WTC11 (cell line): Measurements from ENCODE around the gene POLR2A. TPM values are rescaled to one million over a fixed set of nuclear protein-coding genes. Genes with fewer than 3 reads are reported as not detected.

Experiments
- ATAC-seq: fragments of 200-7000 bp; cut with Tn5 transposase; 2 replicates; pipeline ENCODE4 v1.10.0; 2021; ENCODE audit warnings: mild to moderate bottlenecking, moderate library complexity
- CTCF ChIA-PET: fragments of 300-600 bp; sonication (Branson Sonifier 250); formaldehyde crosslinking; loops from one replicate; lab custom pipeline; 2021; ENCODE audit warnings: antibody characterized with exemption; lab: Charles Lee
- POLR2A ChIA-PET: fragments of 350-600 bp; sonication (Branson Sonifier 250); formaldehyde crosslinking; loops from one replicate; lab custom pipeline; 2021; ENCODE audit warnings: antibody characterized with exemption; lab: Charles Lee
- DNase-seq: peaks from one replicate; pipeline ENCODE4 v3.0.0; 2021; ENCODE audit warnings: low spot score
- H3K27ac Mint-ChIP-seq: 2 replicates; pipeline ENCODE4 v1.8.0; 2021; ENCODE audit warnings: mixed read lengths
- H3K27me3 Mint-ChIP-seq: 2 replicates; pipeline ENCODE4 v1.8.0; 2021; ENCODE audit warnings: low read depth, mild to moderate bottlenecking, moderate library complexity, mixed read lengths
- H3K36me3 Mint-ChIP-seq: 2 replicates; pipeline ENCODE4 v1.8.0; 2021; ENCODE audit warnings: mixed read lengths
- H3K4me1 Mint-ChIP-seq: 2 replicates; pipeline ENCODE4 v1.8.0; 2022; ENCODE audit warnings: mixed read lengths
- H3K4me3 Mint-ChIP-seq: 2 replicates; pipeline ENCODE4 v1.8.0; 2021; ENCODE audit warnings: mild to moderate bottlenecking, moderate library complexity, mixed read lengths
- H3K9me3 Mint-ChIP-seq: 2 replicates; pipeline ENCODE4 v1.8.0; 2021; ENCODE audit warnings: mixed read lengths
- GABPB1 ChIP-seq: sonication (generic); formaldehyde crosslinking; IDR thresholded peaks from 2 replicates; pipeline ENCODE4 v1.8.1; 2023; ENCODE audit warnings: mild to moderate bottlenecking, missing genetic modification reagents
- JAZF1 ChIP-seq: fragments of 250-450 bp; sonication (Bioruptor Pico); IDR thresholded peaks from 2 replicates; pipeline ENCODE4 v1.9.0; 2021; ENCODE audit warnings: moderate library complexity, mild to moderate bottlenecking, inconsistent platforms
- KAT7 ChIP-seq: sonication (generic); formaldehyde crosslinking; IDR thresholded peaks from 2 replicates; pipeline ENCODE4 v1.8.1; 2023; ENCODE audit warnings: missing genetic modification reagents, mild to moderate bottlenecking, borderline replicate concordance
- NFATC4 ChIP-seq: fragments of 250-450 bp; sonication (Bioruptor Pico); IDR thresholded peaks from 2 replicates; pipeline ENCODE4 v1.9.0; 2021; ENCODE audit warnings: mild to moderate bottlenecking
- TEAD1 ChIP-seq: sonication (generic); formaldehyde crosslinking; IDR thresholded peaks from 2 replicates; pipeline ENCODE4 v1.8.0; 2022; ENCODE audit warnings: mild to moderate bottlenecking, missing genetic modification reagents
- ZNF121 ChIP-seq: sonication (generic); formaldehyde crosslinking; IDR thresholded peaks from 2 replicates; pipeline ENCODE4 v1.8.0; 2023; ENCODE audit warnings: missing genetic modification reagents
- ZNF416 ChIP-seq: fragments of 250-450 bp; sonication (Bioruptor Pico); IDR thresholded peaks from 2 replicates; pipeline ENCODE4 v1.9.0; 2021; ENCODE audit warnings: mild to moderate bottlenecking, inconsistent platforms
- total RNA-seq: library from RNA; stranded (reverse); gene quantifications from 3 replicates; pipeline ENCODE4 v1.2.3, GENCODE V29; 2021
- TF ChIP-seq, protein P1 (sequence below): sonication (generic); formaldehyde crosslinking; IDR thresholded peaks from 2 replicates; pipeline ENCODE4 v1.8.1; 2022; ENCODE audit warnings: mild to moderate bottlenecking, moderate library complexity, missing genetic modification reagents
- TF ChIP-seq, protein P2 (sequence below): sonication (generic); formaldehyde crosslinking; IDR thresholded peaks from 2 replicates; pipeline ENCODE4 v1.8.1; 2022; ENCODE audit warnings: low read depth, mild to moderate bottlenecking, moderate library complexity, missing genetic modification reagents, borderline replicate concordance
- TF ChIP-seq, protein P3 (sequence below): fragments of 250-450 bp; sonication (Bioruptor Pico); IDR thresholded peaks from 2 replicates; pipeline ENCODE4 v1.9.0; 2021; ENCODE audit warnings: mild to moderate bottlenecking, borderline replicate concordance
- TF ChIP-seq, protein P4 (sequence below): sonication (generic); formaldehyde crosslinking; IDR thresholded peaks from 2 replicates; pipeline ENCODE4 v1.8.1; 2023; ENCODE audit warnings: mild to moderate bottlenecking, missing genetic modification reagents
- TF ChIP-seq, protein P5 (sequence below): sonication (generic); formaldehyde crosslinking; IDR thresholded peaks from 2 replicates; pipeline ENCODE4 v1.8.0; 2022; ENCODE audit warnings: mild to moderate bottlenecking, missing genetic modification reagents
- TF ChIP-seq, protein P6 (sequence below): sonication (generic); formaldehyde crosslinking; IDR thresholded peaks from 2 replicates; pipeline ENCODE4 v1.8.1; 2023; ENCODE audit warnings: mild to moderate bottlenecking, missing genetic modification reagents, moderate library complexity

The POLR2A gene
- total RNA-seq, 1 experiment from 2014 or later, result 170 TPM

DNA sequence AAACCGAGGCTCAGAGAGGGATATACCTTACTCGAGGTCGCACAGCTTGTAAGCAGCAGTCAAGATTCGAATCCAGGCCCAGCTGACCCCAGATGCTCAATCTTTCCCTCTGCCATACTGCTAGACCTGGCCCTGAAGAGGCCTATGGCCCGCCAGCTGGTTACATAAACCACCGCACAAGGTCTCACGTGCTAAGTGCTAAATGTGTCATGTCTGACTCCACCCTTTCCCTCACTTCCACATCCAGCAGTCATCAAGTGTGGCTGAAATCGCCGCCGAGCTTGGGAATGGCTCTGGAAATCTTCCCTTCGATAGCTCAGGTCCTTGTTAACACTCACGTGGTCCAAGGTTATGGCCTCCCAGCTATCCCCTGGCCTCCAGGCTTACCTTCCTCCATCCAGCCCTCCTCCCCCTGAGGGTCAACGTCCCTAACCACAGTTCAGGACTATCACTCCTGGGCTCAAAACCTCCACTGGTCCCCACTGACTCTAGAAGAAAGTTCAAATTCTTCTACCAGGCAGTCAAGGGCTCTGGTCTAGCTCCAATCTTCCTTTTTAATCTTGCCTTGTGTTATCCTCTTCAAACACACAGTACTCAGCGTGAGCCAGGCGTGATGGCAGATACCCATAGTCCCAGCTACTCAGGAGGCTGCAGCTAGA is 8.3 kb upstream of the POLR2A start:
- Mint-ChIP-seq H3K4me3 (no peak overlapping the region), H3K27ac (no peak overlapping the region; the same call in 1 of the 2 replicates), H3K27me3 (no peaks in the 10 kb centered on the region), H3K36me3 (no peaks in the 10 kb centered on the region), H3K4me1 (peaks cover 32% of the 10 kb centered on the region), H3K9me3 (no peaks in the 10 kb centered on the region)
- ATAC-seq, result no peak
- ChIA-PET CTCF (interaction anchor here (0.6 to 5.3 kb wide), 6 partner anchors 35 to 120 kb away, joined by 3 to 27 read pairs (median 5); partner anchors contain the start of gene TMEM102), POLR2A (interaction anchor here (1.5 kb wide), 1 partner anchor 30 kb away, joined by 3 read pairs; no protein-coding TSS in a partner anchor)
- no peak for DNase-seq
- TF ChIP-seq ZNF121 (CRISPR knock-in tag), result no peak

DNA sequence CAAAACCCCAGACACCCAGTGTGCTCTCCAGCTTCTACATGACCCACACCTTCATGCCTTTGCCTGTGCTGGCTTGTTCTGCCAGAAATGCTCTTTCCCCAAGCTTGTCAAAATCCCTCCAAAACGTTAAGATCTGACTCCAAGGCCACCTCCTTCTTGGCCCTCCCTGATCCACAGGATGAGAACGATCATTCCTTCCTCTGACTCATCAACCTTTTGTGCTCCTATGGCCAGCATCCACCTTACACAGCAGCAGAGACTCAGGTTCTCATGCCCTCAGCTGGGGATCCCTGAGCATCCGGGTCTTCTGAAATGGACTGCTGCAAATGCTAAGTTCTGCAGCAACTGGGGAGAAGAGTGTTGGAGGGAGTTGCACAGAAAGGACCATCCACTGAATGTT is 7.7 kb upstream of the POLR2A start:
- ATAC-seq, result no peak
- TF ChIP-seq KAT7 (CRISPR knock-in tag) (no peak), NFATC4 (no peak), ZNF416 (CRISPR knock-in tag) (no peak), GABPB1 (CRISPR knock-in tag) (no peak), JAZF1 (CRISPR knock-in tag) (no peak), TEAD1 (CRISPR knock-in tag) (no peak)
- TF ChIP-seq, protein P1, sequence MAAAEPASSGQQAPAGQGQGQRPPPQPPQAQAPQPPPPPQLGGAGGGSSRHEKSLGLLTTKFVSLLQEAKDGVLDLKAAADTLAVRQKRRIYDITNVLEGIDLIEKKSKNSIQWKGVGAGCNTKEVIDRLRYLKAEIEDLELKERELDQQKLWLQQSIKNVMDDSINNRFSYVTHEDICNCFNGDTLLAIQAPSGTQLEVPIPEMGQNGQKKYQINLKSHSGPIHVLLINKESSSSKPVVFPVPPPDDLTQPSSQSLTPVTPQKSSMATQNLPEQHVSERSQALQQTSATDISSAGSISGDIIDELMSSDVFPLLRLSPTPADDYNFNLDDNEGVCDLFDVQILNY, result no peak
- TF ChIP-seq, protein P2, sequence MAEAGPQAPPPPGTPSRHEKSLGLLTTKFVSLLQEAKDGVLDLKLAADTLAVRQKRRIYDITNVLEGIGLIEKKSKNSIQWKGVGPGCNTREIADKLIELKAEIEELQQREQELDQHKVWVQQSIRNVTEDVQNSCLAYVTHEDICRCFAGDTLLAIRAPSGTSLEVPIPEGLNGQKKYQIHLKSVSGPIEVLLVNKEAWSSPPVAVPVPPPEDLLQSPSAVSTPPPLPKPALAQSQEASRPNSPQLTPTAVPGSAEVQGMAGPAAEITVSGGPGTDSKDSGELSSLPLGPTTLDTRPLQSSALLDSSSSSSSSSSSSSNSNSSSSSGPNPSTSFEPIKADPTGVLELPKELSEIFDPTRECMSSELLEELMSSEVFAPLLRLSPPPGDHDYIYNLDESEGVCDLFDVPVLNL (CRISPR knock-in tag), result no peak
- TF ChIP-seq, protein P3, sequence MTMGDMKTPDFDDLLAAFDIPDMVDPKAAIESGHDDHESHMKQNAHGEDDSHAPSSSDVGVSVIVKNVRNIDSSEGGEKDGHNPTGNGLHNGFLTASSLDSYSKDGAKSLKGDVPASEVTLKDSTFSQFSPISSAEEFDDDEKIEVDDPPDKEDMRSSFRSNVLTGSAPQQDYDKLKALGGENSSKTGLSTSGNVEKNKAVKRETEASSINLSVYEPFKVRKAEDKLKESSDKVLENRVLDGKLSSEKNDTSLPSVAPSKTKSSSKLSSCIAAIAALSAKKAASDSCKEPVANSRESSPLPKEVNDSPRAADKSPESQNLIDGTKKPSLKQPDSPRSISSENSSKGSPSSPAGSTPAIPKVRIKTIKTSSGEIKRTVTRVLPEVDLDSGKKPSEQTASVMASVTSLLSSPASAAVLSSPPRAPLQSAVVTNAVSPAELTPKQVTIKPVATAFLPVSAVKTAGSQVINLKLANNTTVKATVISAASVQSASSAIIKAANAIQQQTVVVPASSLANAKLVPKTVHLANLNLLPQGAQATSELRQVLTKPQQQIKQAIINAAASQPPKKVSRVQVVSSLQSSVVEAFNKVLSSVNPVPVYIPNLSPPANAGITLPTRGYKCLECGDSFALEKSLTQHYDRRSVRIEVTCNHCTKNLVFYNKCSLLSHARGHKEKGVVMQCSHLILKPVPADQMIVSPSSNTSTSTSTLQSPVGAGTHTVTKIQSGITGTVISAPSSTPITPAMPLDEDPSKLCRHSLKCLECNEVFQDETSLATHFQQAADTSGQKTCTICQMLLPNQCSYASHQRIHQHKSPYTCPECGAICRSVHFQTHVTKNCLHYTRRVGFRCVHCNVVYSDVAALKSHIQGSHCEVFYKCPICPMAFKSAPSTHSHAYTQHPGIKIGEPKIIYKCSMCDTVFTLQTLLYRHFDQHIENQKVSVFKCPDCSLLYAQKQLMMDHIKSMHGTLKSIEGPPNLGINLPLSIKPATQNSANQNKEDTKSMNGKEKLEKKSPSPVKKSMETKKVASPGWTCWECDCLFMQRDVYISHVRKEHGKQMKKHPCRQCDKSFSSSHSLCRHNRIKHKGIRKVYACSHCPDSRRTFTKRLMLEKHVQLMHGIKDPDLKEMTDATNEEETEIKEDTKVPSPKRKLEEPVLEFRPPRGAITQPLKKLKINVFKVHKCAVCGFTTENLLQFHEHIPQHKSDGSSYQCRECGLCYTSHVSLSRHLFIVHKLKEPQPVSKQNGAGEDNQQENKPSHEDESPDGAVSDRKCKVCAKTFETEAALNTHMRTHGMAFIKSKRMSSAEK (CRISPR knock-in tag), result no peak
- TF ChIP-seq, protein P4, sequence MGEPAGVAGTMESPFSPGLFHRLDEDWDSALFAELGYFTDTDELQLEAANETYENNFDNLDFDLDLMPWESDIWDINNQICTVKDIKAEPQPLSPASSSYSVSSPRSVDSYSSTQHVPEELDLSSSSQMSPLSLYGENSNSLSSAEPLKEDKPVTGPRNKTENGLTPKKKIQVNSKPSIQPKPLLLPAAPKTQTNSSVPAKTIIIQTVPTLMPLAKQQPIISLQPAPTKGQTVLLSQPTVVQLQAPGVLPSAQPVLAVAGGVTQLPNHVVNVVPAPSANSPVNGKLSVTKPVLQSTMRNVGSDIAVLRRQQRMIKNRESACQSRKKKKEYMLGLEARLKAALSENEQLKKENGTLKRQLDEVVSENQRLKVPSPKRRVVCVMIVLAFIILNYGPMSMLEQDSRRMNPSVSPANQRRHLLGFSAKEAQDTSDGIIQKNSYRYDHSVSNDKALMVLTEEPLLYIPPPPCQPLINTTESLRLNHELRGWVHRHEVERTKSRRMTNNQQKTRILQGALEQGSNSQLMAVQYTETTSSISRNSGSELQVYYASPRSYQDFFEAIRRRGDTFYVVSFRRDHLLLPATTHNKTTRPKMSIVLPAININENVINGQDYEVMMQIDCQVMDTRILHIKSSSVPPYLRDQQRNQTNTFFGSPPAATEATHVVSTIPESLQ (CRISPR knock-in tag), result no peak
- TF ChIP-seq, protein P5, sequence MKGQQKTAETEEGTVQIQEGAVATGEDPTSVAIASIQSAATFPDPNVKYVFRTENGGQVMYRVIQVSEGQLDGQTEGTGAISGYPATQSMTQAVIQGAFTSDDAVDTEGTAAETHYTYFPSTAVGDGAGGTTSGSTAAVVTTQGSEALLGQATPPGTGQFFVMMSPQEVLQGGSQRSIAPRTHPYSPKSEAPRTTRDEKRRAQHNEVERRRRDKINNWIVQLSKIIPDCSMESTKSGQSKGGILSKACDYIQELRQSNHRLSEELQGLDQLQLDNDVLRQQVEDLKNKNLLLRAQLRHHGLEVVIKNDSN, result no peak
- TF ChIP-seq, protein P6, sequence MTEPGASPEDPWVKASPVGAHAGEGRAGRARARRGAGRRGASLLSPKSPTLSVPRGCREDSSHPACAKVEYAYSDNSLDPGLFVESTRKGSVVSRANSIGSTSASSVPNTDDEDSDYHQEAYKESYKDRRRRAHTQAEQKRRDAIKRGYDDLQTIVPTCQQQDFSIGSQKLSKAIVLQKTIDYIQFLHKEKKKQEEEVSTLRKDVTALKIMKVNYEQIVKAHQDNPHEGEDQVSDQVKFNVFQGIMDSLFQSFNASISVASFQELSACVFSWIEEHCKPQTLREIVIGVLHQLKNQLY, result no peak
- ChIA-PET POLR2A (interaction anchor here (0.6 to 1.5 kb wide), 3 partner anchors 31 to 202 kb away, joined by 3 to 4 read pairs (median 3); no protein-coding TSS in a partner anchor), CTCF (interaction anchor here (1.1 to 5.3 kb wide), 5 partner anchors 35 to 121 kb away, joined by 3 to 27 read pairs (median 6); partner anchors contain the start of gene TMEM102)
- Mint-ChIP-seq H3K4me3 (no peak overlapping the region), H3K36me3 (no peaks in the 10 kb centered on the region), H3K4me1 (peaks cover 38% of the 10 kb centered on the region), H3K9me3 (no peaks in the 10 kb centered on the region), H3K27me3 (no peaks in the 10 kb centered on the region), H3K27ac (peak overlapping the region; percentile 90)
- no peak for DNase-seq
